DND-41 (cell line): Measurements from ENCODE around the gene EIF3CL.
"Not testable (repeated sequence)": the region's sequence is repeated elsewhere in the genome, so short reads cannot be mapped to it uniquely, and the experiment has no call there.

Source experiments
- ATAC-seq: fragments of 200-7000 bp; cut with Tn5 transposase; 3 replicates; pipeline ENCODE4 v1.9.1; 2021; ENCODE audit warnings: low read depth; ENCODE audit not compliant: insufficient read depth
- DNase-seq: peaks from one replicate; pipeline ENCODE4 v3.0.0-alpha.2; 2020
- H2AFZ ChIP-seq: 2 replicates; pipeline ENCODE4 v1.6.0; 2012; ENCODE audit warnings: low read depth, low read length
- H3K27ac ChIP-seq: 2 replicates; pipeline ENCODE4 v1.5.1; 2012; ENCODE audit warnings: low read length, inconsistent platforms
- H3K27me3 ChIP-seq: fragments of 200-600 bp; sonication (generic); 2 replicates; pipeline ENCODE4 v1.6.0; 2012; ENCODE audit warnings: low read length, mild to moderate bottlenecking, inconsistent platforms; ENCODE audit not compliant: insufficient read depth, poor library complexity
- H3K36me3 ChIP-seq: 2 replicates; pipeline ENCODE4 v1.5.1; 2012; ENCODE audit warnings: low read length, inconsistent platforms; ENCODE audit not compliant: insufficient read depth
- H3K4me1 ChIP-seq: 2 replicates; pipeline ENCODE4 v1.5.1; 2012; ENCODE audit warnings: mild to moderate bottlenecking, low read length; ENCODE audit not compliant: insufficient read depth
- H3K4me2 ChIP-seq: 2 replicates; pipeline ENCODE4 v1.6.0; 2012; ENCODE audit warnings: mild to moderate bottlenecking, moderate library complexity, low read length, inconsistent platforms; ENCODE audit not compliant: insufficient read depth
- H3K4me3 ChIP-seq, 2 experiments: fragments of 200-600 bp in 1 of 2; shearing (Covaris generic) in 1 of 2; 2 replicates each; pipeline ENCODE4 v1.5.1; 2012 to 2016; ENCODE audit warnings: inconsistent platforms in 2 of 2, low read length in 2 of 2, mild to moderate bottlenecking in 2 of 2, low read depth in 1 of 2, moderate library complexity in 1 of 2
- H3K79me2 ChIP-seq: 2 replicates; pipeline ENCODE4 v1.6.0; 2012; ENCODE audit warnings: low read length, inconsistent platforms; ENCODE audit not compliant: insufficient read depth
- H3K9ac ChIP-seq: 2 replicates; pipeline ENCODE4 v1.6.0; 2012; ENCODE audit warnings: low read depth, mild to moderate bottlenecking, inconsistent platforms, low read length, moderate library complexity
- H3K9me3 ChIP-seq: 2 replicates; pipeline ENCODE4 v1.5.1; 2012; ENCODE audit warnings: low read length, moderate library complexity, mild to moderate bottlenecking, inconsistent platforms; ENCODE audit not compliant: insufficient read depth, severe bottlenecking
- H4K20me1 ChIP-seq: 2 replicates; pipeline ENCODE4 v1.6.0; 2012; ENCODE audit warnings: low read length; ENCODE audit not compliant: insufficient read depth

EIF3CL gene

GRCh38 chr16:28417033-28417432 lies 13.4 kb upstream of the EIF3CL start:
- H3K27me3 ChIP-seq, ATAC-seq, DNase-seq: not testable (repeated sequence)

GRCh38 chr16:28414530-28414929 lies 10.9 kb upstream of the EIF3CL start:
- not testable (repeated sequence) for ATAC-seq, H3K36me3 ChIP-seq, H4K20me1 ChIP-seq, H3K9me3 ChIP-seq, H2AFZ ChIP-seq, H3K4me2 ChIP-seq, H3K4me3 ChIP-seq, H3K27ac ChIP-seq, H3K4me1 ChIP-seq, DNase-seq, H3K9ac ChIP-seq, H3K79me2 ChIP-seq, H3K27me3 ChIP-seq

More at GRCh38 chr16:28417033-28417432, 13.4 kb upstream of the EIF3CL start:
- H3K4me3 ChIP-seq, H4K20me1 ChIP-seq, H3K4me2 ChIP-seq, H3K36me3 ChIP-seq, H3K79me2 ChIP-seq, H2AFZ ChIP-seq, H3K27ac ChIP-seq, H3K9me3 ChIP-seq, H3K9ac ChIP-seq, H3K4me1 ChIP-seq: not testable (repeated sequence)

DNA sequence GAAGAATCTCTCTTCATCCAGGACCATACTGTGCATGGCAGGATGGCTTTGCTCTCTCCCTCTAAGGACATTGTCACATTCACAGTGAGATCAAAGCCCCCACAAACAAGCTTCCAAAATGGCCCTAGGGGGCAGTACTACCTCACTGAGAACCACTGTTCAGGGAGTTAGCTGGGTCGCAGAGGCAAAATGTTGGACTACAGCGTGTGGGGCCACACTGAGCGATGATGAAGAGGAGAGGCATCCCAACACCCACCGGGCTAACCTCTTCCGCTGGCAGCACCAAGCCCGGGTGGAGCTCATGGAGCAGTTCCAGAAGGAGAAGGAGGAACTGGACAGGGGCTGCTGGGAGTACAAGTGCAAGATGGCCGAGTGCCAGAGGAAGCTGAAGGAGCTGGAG lies 9.9 kb upstream of the EIF3CL start:
- H3K4me3 ChIP-seq, H4K20me1 ChIP-seq, DNase-seq, H3K9me3 ChIP-seq, H3K4me1 ChIP-seq, H3K36me3 ChIP-seq, H3K27ac ChIP-seq, H3K4me2 ChIP-seq, H3K79me2 ChIP-seq, H3K27me3 ChIP-seq, ATAC-seq, H2AFZ ChIP-seq, H3K9ac ChIP-seq: not testable (repeated sequence)

GRCh38 chr16:28392054-28392453 lies 11.6 kb downstream of the EIF3CL start:
- not testable (repeated sequence) for H3K4me1 ChIP-seq, H3K36me3 ChIP-seq, H3K4me2 ChIP-seq, ATAC-seq, H3K9me3 ChIP-seq, H3K79me2 ChIP-seq, H3K27ac ChIP-seq, H3K4me3 ChIP-seq, DNase-seq, H3K9ac ChIP-seq, H3K27me3 ChIP-seq, H2AFZ ChIP-seq, H4K20me1 ChIP-seq

DNA sequence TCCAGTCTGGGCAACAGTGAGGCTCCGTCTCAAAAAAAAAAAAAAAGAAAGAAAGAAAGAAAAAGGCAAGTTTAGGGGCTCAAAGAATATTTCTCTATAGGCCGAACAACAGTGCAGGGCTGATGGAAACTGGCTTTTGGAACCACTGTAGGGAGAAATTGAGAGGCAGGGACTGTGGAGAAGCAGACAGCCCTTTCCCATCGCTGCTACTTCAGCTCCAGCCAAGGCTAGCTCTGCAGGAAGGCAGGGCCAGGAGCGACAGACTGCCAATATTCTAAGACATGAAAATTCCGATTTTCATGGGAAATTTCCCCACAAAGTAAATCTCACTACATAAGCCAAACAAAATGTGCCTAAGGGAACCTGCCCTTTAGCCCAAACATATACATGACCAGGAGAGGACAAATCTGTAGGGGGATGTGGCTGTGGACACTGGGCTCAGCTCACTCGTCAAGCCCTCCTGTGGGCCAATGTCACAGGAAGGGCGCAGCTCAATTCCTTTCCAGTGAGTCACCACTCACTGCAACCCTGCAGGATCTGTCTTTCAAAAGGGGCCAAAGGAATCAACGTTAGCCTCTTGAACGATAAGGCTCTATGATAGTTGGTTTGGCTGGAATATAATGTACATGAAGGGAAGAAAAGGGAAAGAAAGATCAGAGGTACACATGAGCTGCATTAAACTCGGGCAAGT lies 21.3 kb downstream of the EIF3CL start:
- not testable (repeated sequence) for H4K20me1 ChIP-seq, DNase-seq, H3K4me3 ChIP-seq, H3K79me2 ChIP-seq, H3K4me1 ChIP-seq, ATAC-seq, H3K4me2 ChIP-seq, H3K27ac ChIP-seq, H3K36me3 ChIP-seq, H3K9me3 ChIP-seq, H3K9ac ChIP-seq, H2AFZ ChIP-seq, H3K27me3 ChIP-seq

DNA sequence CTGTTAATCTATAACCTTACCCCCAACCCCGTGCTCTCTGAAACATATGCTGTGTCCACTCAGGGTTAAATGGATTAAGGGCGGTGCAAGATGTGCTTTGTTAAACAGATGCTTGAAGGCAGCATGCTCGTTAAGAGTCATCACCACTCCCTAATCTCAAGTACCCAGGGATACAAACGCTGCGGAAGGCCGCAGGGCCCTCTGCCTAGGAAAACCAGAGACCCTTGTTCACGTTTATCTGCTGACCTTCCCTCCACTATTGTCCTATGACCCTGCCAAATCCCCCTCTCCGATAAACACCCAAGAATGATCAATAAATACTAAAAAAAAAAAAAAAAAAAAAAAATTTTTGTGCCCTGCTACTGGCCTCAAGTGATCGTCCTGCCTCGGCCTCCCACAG lies 25.8 kb downstream of the EIF3CL start:
- not testable (repeated sequence) for H3K4me1 ChIP-seq, H3K27me3 ChIP-seq, H4K20me1 ChIP-seq, H3K4me2 ChIP-seq, H3K36me3 ChIP-seq, H3K4me3 ChIP-seq, H3K79me2 ChIP-seq, DNase-seq, H3K9ac ChIP-seq, H3K27ac ChIP-seq, ATAC-seq, H3K9me3 ChIP-seq, H2AFZ ChIP-seq

DNA sequence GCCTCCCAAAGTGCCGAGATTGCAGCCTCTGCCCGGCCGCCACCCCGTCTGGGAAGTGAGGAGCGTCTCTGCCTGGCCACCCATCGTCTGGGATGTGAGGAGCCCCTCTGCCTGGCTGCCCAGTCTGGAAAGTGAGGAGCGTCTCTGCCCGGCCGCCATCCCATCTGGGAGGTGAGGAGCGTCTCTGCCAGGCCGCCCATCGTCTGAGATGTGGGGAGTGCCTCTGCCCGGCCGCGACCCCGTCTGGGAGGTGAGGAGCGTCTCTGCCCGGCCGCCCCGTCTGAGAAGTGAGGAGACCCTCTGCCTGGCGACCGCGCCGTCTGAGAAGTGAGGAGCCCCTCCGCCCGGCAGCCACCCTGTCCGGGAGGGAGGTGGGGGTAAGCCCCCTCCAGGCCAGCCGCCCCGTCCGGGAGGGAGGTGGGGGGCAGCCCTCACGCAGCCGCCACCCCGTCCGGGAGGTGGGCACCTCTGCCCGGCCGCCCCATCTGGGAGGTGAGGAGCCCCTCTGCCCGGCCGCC lies 26.5 kb downstream of the EIF3CL start:
- ATAC-seq, H3K79me2 ChIP-seq, H2AFZ ChIP-seq, H3K4me1 ChIP-seq, H3K27ac ChIP-seq, H3K9me3 ChIP-seq, H3K27me3 ChIP-seq, DNase-seq, H3K9ac ChIP-seq, H4K20me1 ChIP-seq, H3K36me3 ChIP-seq, H3K4me3 ChIP-seq, H3K4me2 ChIP-seq: not testable (repeated sequence)

DNA sequence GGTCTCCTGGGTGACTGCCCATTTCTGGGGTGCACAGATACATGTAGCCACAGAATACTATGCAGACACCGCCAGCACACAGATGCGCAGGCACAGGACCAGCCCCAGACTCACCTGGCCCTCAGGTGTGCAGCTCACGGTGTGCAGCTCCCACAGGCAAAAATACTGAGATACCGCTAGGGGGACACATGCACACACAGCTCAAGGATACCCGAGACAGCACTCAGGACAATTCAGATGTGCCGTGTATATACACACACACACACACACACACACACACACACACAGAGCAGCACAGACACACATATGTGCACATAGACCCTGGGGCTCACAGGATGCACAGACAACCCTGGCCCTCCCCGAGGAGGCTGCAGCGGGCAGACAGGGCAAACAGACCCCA lies 28.5 kb downstream of the EIF3CL start:
- not testable (repeated sequence) for H3K27me3 ChIP-seq, H3K36me3 ChIP-seq, DNase-seq, H2AFZ ChIP-seq, H3K79me2 ChIP-seq, H4K20me1 ChIP-seq, H3K9me3 ChIP-seq, ATAC-seq, H3K27ac ChIP-seq, H3K9ac ChIP-seq, H3K4me3 ChIP-seq, H3K4me1 ChIP-seq, H3K4me2 ChIP-seq
